NOMO-1 treated with DMSO at 0.1 percent for 48 hours (cell line): ENCODE data around the gene NDUFS7.

Experiments used
- DNase-seq: peaks from one replicate; lab custom pipeline; 2025; ENCODE audit not compliant: unreplicated experiment; lab: John Stamatoyannopoulos, UW

The NDUFS7 gene

GRCh38 chr19:1364070-1364704 is 19.5 kb upstream of the NDUFS7 start:
- DNase-seq, result no peak

DNA sequence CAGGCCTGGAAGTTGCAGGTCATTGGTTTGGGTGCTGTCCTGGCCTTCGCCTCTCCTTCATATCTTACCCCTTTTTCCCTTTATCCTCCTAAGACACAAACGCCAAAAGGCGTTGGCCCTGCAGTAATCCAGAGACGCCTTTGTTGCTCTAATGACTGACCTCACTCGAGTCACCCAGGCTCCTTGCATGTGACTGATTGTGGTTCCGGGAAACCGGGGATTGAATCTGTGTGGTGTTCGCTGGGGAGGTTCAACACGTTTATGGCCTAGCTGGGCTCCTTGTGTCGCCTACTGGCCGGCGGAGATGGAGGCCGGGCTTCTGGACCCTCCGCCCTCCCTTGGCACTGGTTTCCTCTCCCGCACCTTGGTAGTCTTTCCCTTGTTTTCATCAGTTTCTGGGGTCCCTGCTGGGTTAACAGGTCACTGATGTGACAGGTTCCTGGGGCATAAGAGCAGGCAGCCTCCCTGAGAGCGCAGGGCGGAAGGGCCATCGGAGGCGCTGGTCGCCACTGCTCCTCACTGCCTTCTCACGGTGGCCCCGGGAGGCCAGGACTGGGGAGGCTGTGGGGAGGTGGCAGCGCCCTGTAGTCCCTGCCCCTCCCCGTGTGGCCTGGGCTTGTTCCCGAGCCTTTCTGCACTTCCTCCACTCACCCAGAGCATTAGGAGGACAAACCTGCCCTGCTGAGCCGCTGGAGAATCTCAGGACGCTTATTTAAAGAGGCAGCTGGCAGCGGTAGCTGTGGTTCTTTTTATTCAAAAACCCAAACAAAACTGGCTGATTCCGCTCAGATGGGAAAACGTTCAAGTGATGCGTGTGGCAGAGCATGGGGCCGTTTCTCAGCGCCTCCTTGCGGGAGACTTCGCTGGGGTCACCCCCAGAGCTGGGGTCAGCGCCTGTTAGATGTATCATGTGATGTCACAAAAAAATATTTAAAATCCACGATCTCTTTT is 18.1 kb upstream of the NDUFS7 start:
- DNase-seq, result no peak

DNA sequence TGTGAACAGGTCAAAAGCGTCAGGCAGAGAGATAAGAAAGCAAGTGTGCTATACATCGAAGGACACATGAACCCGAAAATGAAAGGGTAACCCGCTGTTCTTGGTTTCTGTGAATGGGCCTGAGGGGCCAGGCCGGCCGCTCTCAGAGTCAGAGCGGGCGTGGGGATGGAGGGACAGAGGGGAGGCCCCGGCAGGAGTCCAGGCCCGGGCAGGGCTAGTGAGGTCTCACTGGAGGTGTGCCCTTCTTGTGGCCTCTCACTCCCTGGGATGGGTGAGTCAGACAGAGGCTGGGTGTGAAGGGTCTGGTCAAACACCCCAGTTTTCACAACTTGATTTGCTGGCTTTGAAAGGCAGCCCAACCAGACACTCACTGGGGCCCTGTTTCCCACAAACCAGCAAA is 17.4 kb upstream of the NDUFS7 start:
- DNase-seq, result no peak

GRCh38 chr19:1366899-1367870 is 16.5 kb upstream of the NDUFS7 start:
- DNase-seq, result peak; percentile 45

DNA sequence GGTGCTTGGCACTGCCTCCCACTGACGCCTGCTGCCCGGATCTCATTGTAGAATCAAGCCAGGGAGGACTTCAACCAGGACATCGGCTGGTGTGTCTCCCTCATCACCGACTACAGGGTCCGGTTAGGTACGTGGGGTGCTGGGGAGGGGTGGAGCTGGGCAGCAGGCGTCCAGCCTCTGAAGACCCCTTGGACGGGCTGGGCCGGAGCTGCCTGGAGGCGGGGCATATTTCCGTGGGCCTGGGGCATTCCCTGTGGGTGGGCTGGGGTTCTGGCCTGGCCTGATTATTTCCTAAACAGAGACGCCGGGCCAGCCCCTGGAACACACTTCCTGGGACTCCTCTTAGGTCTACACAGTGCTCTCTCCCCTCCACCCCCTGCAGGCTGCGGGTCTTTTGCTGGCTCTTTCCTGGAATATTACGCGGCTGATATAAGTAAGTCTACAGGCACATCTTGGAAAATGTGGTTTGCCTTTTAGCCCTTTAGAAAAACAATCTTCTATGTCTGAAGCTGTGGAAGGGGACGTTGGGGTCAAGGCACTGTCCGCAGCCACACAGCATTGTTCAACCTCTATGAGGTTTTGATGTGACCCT is 14.4 kb upstream of the NDUFS7 start:
- no peak for DNase-seq

- no peak for DNase-seq
Observed at GRCh38 chr19:1370579-1371361, 12.9 kb upstream of the NDUFS7 start.

- DNase-seq, result no peak
Observed at GRCh38 chr19:1373042-1373533, 10.6 kb upstream of the NDUFS7 start.

- no peak for DNase-seq
Observed at GRCh38 chr19:1373534-1374249, 10.0 kb upstream of the NDUFS7 start.

DNA sequence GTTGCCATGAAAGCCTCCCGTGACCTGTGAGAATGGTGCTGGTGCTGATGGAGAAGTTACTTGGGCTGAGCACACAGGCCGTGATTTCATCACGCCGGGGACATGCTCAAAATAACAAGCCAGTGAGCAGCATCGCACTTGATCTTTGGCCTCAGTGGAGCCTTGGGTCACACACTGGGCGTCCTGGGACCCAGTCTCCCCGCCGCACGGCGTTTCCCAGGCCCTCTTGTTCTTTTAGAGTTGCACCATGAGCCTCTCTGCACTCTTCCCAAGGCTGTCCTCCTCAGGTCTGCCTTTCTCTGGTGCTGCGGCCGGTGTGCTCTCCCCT is 9.5 kb upstream of the NDUFS7 start:
- no peak for DNase-seq

DNA sequence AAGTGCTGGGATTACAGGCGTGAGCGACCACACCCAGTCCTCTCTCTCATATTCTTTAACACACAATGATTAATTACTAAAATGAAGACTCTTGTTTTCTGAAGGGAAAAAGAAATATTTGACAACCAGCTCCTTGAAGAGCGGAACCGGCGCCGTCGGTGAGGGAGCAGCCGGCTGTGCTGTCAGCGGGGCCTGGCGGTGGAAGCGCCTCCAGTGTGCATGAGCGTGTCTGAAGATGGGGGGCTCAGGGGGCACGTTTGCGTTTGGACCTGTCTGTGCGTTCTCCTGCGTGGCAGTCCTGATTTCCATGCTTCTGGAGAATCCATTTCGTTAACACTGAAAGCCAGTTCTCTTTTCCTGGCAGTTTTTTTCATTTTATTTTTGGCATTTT is 7.3 kb upstream of the NDUFS7 start:
- no peak for DNase-seq

DNA sequence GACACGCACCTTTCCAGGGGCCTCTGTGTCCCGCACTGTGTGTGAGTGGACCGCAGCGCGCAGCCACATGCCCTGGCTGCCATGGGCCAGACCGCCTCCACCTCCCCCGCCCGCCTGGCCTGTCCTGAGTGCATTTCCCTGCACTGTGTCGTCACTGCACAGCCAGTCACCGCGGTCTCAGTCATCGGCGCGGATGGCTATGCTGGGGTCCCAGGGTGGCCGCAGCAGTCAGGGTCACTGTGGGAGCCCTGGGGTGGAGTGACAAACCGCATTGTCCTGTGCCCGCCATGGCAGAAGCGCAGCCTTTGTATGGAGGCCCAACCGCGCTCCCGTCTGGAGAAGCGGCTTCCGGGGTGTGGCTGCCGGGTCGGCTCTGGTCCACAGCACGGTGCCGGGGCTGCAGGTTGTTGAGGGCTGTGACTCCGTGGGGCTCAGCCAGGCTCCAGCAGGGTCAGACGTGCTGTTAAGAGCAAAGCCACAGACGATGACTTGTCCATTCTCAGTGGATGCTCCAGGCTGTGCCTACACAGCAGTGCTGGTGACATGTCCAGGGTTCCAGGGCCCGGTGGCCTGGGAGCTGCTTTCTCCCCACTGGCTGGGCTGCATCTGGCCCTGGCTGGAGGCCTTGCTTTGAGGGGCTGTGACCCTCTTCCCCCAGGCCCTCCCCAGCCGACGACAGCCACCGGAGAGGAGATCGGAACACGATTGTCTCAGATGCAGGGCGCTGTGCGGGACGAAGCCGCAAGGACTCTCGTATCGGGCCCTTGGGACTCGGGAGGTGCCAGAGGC is 6.3 kb upstream of the NDUFS7 start:
- DNase-seq, result no peak

GRCh38 chr19:1377965-1378785 is 5.5 kb upstream of the NDUFS7 start:
- no peak for DNase-seq

DNA sequence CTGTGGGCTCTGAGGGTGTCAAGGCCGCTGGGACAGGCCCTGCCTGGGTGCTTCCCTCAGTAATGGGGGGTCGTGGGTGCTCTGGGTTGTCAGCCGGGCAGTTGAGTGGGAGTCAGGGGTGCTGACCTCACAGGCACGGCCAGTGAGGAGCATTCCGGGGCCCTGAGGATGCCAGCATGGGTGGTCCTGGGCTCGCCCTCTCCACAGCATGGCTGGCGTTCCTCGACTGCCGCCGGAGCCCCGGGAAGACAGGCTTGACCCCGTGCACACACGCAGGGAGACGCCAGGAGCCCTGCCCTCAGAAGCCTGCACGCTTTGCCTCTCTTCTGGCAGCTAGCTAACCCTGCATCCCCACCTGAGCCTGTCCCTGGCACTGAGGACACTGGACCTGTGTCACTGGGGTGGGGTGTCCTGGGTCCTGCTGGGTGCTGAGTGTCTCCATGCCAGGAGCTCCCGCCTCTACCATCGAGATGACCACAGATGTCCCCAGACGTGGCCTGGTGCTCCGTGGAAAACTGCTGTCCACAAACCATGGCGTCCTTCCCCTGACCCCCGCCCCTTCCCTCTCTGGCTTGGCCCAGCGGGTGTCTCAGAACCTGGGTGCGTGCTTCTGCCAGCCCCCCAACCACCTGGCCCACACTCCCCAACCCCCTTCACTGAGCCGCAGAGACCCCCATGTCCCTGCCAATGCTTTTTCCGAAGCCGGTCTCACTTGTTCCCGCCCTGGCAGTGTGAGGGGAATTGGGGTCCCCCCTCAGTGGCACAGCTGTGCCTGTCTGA is 4.4 kb upstream of the NDUFS7 start:
- DNase-seq, result no peak

- no peak for DNase-seq
Observed at GRCh38 chr19:1379961-1380489, 3.7 kb upstream of the NDUFS7 start.

- DNase-seq, result no peak
Observed at GRCh38 chr19:1382250-1382649, 1.5 kb upstream of the NDUFS7 start.

- no peak for DNase-seq
Observed at GRCh38 chr19:1383017-1383311, 743 bp upstream of the NDUFS7 start.

DNA sequence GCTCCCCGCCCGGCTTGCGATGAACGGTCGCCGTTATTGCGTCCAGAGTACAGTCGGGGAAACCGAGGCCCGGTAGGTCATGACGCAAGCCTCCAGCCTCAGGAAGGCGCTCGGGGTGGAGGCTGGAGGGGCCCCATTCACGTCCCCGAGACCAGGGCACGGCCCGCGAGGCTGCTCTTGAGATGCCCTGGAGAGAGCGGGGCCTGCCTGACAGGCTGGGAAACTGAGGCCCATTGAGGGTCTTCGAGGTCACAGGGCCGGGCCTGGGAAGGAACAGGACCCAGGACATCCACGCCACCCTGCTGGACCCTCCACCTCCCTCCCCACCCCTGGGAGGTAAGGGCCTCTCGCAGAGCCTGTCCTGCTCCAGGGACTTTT is 367 bp downstream of the NDUFS7 start:
- no peak for DNase-seq
